Measurements from ENCODE around the gene PLXNA2. TPM values are rescaled to one million over a fixed set of nuclear protein-coding genes. Genes with fewer than 3 reads are reported as not detected.

The PLXNA2 gene
- total RNA-seq, 6 experiments from 2014 or later = 20.9 to 29.9 (median 28.1) TPM

DNA sequence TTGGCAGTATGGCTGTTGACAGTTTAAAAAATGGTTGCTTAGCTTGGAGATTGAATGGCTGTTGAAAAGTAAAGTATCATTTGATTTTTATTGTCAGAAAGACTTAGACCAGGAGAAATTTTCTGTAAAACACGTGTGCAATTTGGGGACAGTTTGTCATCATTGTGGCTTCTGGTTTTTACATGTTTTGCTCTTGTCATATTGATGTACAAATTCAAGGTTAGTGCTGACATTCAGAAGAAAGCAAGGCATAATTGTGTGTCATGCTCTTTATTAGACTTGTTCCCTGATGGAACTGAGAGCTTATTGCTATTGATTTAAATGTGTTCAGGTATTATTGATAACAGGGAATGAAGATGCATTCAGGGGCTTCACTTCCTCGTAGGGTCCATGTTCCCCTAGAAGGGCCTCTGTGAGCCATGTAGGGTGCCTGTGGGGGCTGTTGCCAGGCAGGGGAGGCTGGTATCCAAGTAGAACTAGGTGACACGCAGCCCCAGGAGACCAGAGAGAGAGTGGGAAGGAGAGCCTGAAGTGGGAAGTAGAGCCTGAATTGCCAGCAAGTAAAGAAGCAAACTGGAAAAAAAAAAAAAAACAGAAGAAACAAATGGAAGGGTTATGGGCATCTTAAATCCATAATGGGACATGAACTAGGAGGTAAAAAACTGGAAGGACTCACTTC is 32.7 kb upstream of the PLXNA2 start:
- no peaks in the 10 kb centered on the region for H3K9me3 Mint-ChIP-seq
- no peak overlapping the region for H3K27ac Mint-ChIP-seq
- no peaks in the 10 kb centered on the region for H3K4me1 Mint-ChIP-seq (ENCODE audit: low read depth)
- H3K27me3 Mint-ChIP-seq (ENCODE audit: insufficient read depth) = peaks cover 40% of the 10 kb centered on the region
- TF ChIP-seq, protein P1, sequence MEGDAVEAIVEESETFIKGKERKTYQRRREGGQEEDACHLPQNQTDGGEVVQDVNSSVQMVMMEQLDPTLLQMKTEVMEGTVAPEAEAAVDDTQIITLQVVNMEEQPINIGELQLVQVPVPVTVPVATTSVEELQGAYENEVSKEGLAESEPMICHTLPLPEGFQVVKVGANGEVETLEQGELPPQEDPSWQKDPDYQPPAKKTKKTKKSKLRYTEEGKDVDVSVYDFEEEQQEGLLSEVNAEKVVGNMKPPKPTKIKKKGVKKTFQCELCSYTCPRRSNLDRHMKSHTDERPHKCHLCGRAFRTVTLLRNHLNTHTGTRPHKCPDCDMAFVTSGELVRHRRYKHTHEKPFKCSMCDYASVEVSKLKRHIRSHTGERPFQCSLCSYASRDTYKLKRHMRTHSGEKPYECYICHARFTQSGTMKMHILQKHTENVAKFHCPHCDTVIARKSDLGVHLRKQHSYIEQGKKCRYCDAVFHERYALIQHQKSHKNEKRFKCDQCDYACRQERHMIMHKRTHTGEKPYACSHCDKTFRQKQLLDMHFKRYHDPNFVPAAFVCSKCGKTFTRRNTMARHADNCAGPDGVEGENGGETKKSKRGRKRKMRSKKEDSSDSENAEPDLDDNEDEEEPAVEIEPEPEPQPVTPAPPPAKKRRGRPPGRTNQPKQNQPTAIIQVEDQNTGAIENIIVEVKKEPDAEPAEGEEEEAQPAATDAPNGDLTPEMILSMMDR (IDR thresholded peaks at IDR 0.05) = no peak
- no peaks in the 10 kb centered on the region for H3K36me3 Mint-ChIP-seq (ENCODE audit: low read depth)
- no peak for DNase-seq
- H3K4me3 Mint-ChIP-seq = no peak overlapping the region

DNA sequence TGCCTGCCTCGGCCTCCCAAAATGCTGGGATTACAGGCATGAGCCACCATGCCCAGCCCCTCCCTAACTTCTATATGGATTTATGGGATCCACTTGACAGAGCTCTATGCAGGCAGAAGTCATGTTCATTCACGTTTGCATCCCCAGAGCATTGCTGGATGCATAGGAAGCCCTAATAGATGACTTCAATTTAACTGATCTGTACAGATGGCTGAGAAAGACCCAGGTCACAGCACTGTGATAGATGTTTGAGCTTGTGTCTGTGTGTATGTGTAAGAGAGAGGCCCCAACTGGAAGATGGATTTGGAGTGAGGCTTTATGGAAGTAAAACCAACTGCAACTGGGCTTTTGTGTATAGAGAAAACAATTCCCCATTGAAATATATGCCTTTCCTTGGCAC is 30.9 kb upstream of the PLXNA2 start:
- H3K36me3 Mint-ChIP-seq (ENCODE audit: low read depth) = no peaks in the 10 kb centered on the region
- H3K27me3 Mint-ChIP-seq (ENCODE audit: insufficient read depth) = peaks cover 41% of the 10 kb centered on the region
- no peaks in the 10 kb centered on the region for H3K9me3 Mint-ChIP-seq
- TF ChIP-seq, protein P1 (IDR thresholded peaks at IDR 0.05) = no peak
- no peak overlapping the region for H3K4me3 Mint-ChIP-seq
- H3K4me1 Mint-ChIP-seq (ENCODE audit: low read depth) = no peaks in the 10 kb centered on the region
- H3K27ac Mint-ChIP-seq = no peak overlapping the region
- DNase-seq = no peak

DNA sequence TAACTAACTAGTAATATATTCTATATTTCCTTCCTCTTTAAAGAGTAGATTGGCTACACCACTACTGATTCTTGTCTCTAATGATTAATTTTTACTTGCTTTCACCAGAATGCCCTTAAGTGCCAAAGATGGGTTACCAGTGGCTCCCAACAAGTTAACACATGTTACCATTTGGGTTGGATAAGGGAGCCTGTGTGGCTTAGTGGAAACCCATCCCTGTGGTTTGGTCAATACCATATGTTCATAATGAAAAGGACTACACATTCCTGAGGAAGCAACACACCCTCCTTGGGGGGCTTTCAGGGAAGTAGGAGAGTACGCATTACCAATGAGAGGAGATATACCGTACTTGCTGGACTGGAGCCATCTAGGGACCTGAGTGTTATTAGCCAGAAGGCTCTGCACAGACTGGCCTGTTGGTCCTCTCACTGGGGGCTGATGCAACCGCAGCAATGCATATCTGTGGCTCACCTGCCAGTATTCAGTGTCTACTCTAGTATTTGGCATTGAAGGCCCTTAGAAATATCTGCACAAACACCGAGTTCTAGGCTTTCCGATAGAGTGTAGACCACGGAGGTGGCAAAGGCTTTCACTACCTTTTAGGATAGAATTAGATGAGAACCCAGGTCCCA is 29.3 kb upstream of the PLXNA2 start:
- TF ChIP-seq, protein P1 (IDR thresholded peaks at IDR 0.05) = no peak
- H3K27ac Mint-ChIP-seq = no peak overlapping the region
- DNase-seq = no peak
- peaks cover 42% of the 10 kb centered on the region for H3K27me3 Mint-ChIP-seq (ENCODE audit: insufficient read depth)
- no peaks in the 10 kb centered on the region for H3K9me3 Mint-ChIP-seq
- no peaks in the 10 kb centered on the region for H3K4me1 Mint-ChIP-seq (ENCODE audit: low read depth)
- no peak overlapping the region for H3K4me3 Mint-ChIP-seq
- H3K36me3 Mint-ChIP-seq (ENCODE audit: low read depth) = no peaks in the 10 kb centered on the region

DNA sequence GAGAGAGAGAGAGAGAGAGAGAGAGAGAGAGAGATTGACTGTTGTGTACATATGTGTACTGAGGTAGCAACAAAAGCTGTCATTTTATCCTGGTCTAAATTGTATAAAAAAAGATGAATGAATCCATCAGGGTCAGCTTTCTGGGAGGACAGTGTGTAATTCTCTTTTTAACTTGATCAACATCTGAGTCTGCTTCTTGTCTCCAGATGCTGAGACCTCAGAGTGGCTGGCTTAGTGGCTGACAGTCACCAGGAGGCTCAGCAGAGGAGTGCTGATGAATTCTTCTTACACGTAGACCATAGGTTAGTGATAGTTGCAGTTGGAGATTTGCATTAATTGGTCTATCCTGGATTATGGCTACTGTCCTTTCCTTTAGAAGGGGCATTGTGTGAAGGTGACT is 28.5 kb upstream of the PLXNA2 start:
- Mint-ChIP-seq H3K27me3 (ENCODE audit: insufficient read depth) (peaks cover 45% of the 10 kb centered on the region), H3K4me1 (ENCODE audit: low read depth) (no peaks in the 10 kb centered on the region), H3K36me3 (ENCODE audit: low read depth) (no peaks in the 10 kb centered on the region), H3K9me3 (no peaks in the 10 kb centered on the region), H3K4me3 (no peak overlapping the region), H3K27ac (no peak overlapping the region)
- DNase-seq = no peak
- TF ChIP-seq, protein P1 (IDR thresholded peaks at IDR 0.05) = no peak

DNA sequence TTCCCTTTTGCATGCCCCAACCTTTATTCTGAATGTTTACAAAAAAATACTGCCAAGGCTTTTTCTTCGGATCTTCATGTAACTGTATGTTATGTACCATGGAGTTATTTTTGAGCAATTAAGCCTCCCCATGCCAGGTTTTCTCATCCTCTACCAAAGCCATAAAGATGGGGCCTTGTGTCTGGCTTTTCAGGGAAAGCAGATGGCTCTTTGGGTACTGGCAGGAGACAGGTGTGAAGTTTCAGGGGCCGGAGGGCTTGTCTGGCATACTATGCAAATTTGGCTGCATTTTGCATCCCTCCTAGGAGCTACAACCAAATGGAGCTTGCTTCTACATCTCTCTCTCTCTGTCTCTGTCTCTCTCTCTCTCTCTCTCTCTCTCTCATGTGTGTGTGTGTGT is 28.1 kb upstream of the PLXNA2 start:
- DNase-seq = no peak
- no peaks in the 10 kb centered on the region for H3K9me3 Mint-ChIP-seq
- TF ChIP-seq, protein P1 (IDR thresholded peaks at IDR 0.05) = no peak
- H3K36me3 Mint-ChIP-seq (ENCODE audit: low read depth) = no peaks in the 10 kb centered on the region
- H3K27me3 Mint-ChIP-seq (ENCODE audit: insufficient read depth) = peaks cover 47% of the 10 kb centered on the region
- H3K4me3 Mint-ChIP-seq = no peak overlapping the region
- H3K4me1 Mint-ChIP-seq (ENCODE audit: low read depth) = no peaks in the 10 kb centered on the region
- no peak overlapping the region for H3K27ac Mint-ChIP-seq
